CD4-positive, alpha-beta memory T cell (primary cell): ENCODE measurements around the gene MAPK8IP1. TPM values are rescaled to one million over a fixed set of nuclear protein-coding genes. Genes with fewer than 3 reads are reported as not detected.
A peak's percentile ranks its signal among the peaks of the same experiment; 100 is the strongest.
"Not testable (repeated sequence)": the region's sequence is repeated elsewhere in the genome, so short reads cannot be mapped to it uniquely, and the experiment has no call there.

Experiments used
- CTCF ChIA-PET: fragments of 350-600 bp; sonication (Branson Sonifier 250); formaldehyde crosslinking; loops from one replicate; lab custom pipeline; 2021; ENCODE audit warnings: inconsistent platforms; ENCODE audit not compliant: partially characterized antibody; lab: Charles Lee
- POLR2A ChIA-PET: fragments of 350-600 bp; sonication (Branson Sonifier 250); formaldehyde crosslinking; loops from one replicate; lab custom pipeline; 2021; ENCODE audit not compliant: partially characterized antibody; lab: Charles Lee
- DNase-seq, 5 donors: peaks; one replicate each; pipeline versions ENCODE4 v3.0.0 to v3.0.0-alpha.2; 2020 to 2022; ENCODE audit warnings: mixed read lengths in 1 of 5
- H3K27ac ChIP-seq: one replicate; pipeline ENCODE4 v1.7.0; 2013; ENCODE audit warnings: low read depth, low read length
- H3K27me3 ChIP-seq: 2 replicates; pipeline ENCODE4 v1.7.0; 2013; ENCODE audit warnings: mild to moderate bottlenecking, low read length, moderate library complexity; ENCODE audit not compliant: insufficient read depth
- H3K36me3 ChIP-seq: 2 replicates; pipeline ENCODE4 v1.7.0; 2013; ENCODE audit warnings: mild to moderate bottlenecking, low read length, moderate library complexity; ENCODE audit not compliant: insufficient read depth
- H3K4me1 ChIP-seq: 2 replicates; pipeline ENCODE4 v1.7.0; 2013; ENCODE audit warnings: mild to moderate bottlenecking, low read length, moderate library complexity; ENCODE audit not compliant: insufficient read depth
- H3K4me3 ChIP-seq, 2 donors: one replicate each; pipeline ENCODE4 v1.7.0; 2013; ENCODE audit warnings: low read length in 2 of 2, mild to moderate bottlenecking in 1 of 2
- H3K9me3 ChIP-seq, 2 donors: one replicate each; pipeline ENCODE4 v1.7.0; 2013; ENCODE audit warnings: low read length in 2 of 2, control low read depth in 1 of 2; ENCODE audit not compliant: control insufficient read depth in 1 of 2
- H3K27ac Mint-ChIP-seq, 7 donors: one replicate each; pipeline ENCODE4 v1.8.0; 2020 to 2021; ENCODE audit warnings: mixed read lengths in 7 of 7, mild to moderate bottlenecking in 6 of 7, inconsistent platforms in 3 of 7, moderate library complexity in 3 of 7
- H3K27me3 Mint-ChIP-seq, 2 donors: one replicate each; pipeline ENCODE4 v1.8.0; 2020 to 2021; ENCODE audit warnings: mixed read lengths in 2 of 2
- H3K36me3 Mint-ChIP-seq, 2 donors: one replicate each; pipeline ENCODE4 v1.8.0; 2020 to 2021; ENCODE audit warnings: mixed read lengths in 2 of 2, inconsistent platforms in 1 of 2, mild to moderate bottlenecking in 1 of 2
- H3K4me1 Mint-ChIP-seq, 4 donors: one replicate each; pipeline ENCODE4 v1.8.0; 2020 to 2021; ENCODE audit warnings: mixed read lengths in 4 of 4, mild to moderate bottlenecking in 1 of 4
- H3K4me3 Mint-ChIP-seq, 8 donors: one replicate each; pipeline ENCODE4 v1.8.0; 2020 to 2021; ENCODE audit warnings: mixed read lengths in 8 of 8, mild to moderate bottlenecking in 7 of 8, moderate library complexity in 6 of 8, inconsistent platforms in 3 of 8
- H3K9me3 Mint-ChIP-seq, 8 donors: one replicate each; pipeline ENCODE4 v1.8.0; 2020 to 2021; ENCODE audit warnings: mixed read lengths in 8 of 8, mild to moderate bottlenecking in 5 of 8, inconsistent platforms in 3 of 8, moderate library complexity in 1 of 8
- intact Hi-C: fragments of 100-400 bp; cut with micrococcal nuclease; formaldehyde crosslinking; loops from one replicate; pipeline ENCODE4 v1.15.1; 2023
- polyA plus RNA-seq, 2 donors: library from polyadenylated mRNA; unstranded; fragments of 300-500 nt; fragmentation: Illumina TruSeq; gene quantifications; one replicate each; pipeline ENCODE4 v1.2.3, GENCODE V29; 2021
- total RNA-seq, 2 experiments: library from RNA; stranded (reverse); gene quantifications; one replicate each; pipeline ENCODE4 v1.2.3, GENCODE V29; 2021

MAPK8IP1 gene
- total and polyA plus RNA-seq, 4 experiments from 2014 or later: 0.06 to 0.86 (median 0.40) TPM

- CTCF ChIA-PET: no interaction called here
- intact Hi-C loops: no loop called here
These were observed 17.3 kb downstream of the MAPK8IP1 start for GRCh38 chr11:45902452-45903380.

GRCh38 chr11:45904309-45904915 lies 19.0 kb downstream of the MAPK8IP1 start:
- H3K36me3 Mint-ChIP-seq: peaks cover 0 to 6% of the 10 kb centered on the region in 2 donors
- no peak overlapping the region for H3K27ac Mint-ChIP-seq
- CTCF ChIA-PET: no interaction called here
- no peaks in the 10 kb centered on the region for H3K9me3 Mint-ChIP-seq
- H3K4me1 Mint-ChIP-seq: peaks cover 5 to 20% (median 12%) of the 10 kb centered on the region in 4 donors
- Histone ChIP-seq H3K9me3 (no peaks in the 10 kb centered on the region), H3K36me3 (no peaks in the 10 kb centered on the region), H3K27me3 (no peaks in the 10 kb centered on the region), H3K4me1 (peaks cover 4% of the 10 kb centered on the region), H3K4me3 (no peak overlapping the region), H3K27ac (no peak overlapping the region)
- peak overlapping the region in 1 of 8 donors; percentile 30 for H3K4me3 Mint-ChIP-seq
- intact Hi-C loops: no loop called here
- no peak for DNase-seq
- H3K27me3 Mint-ChIP-seq: peaks cover 3 to 4% of the 10 kb centered on the region in 2 donors
- POLR2A ChIA-PET: interaction anchor here (1.3 kb wide), 1 partner anchor 14 kb away, joined by 5 read pairs; the partner anchor contains the start of gene PEX16

More at GRCh38 chr11:45902452-45903380, 17.3 kb downstream of the MAPK8IP1 start:
- Mint-ChIP-seq H3K4me3 (no peak overlapping the region), H3K4me1 (peaks cover 5 to 23% (median 8%) of the 10 kb centered on the region in 4 donors), H3K27ac (no peak overlapping the region), H3K27me3 (peaks cover 9 to 11% of the 10 kb centered on the region in 2 donors), H3K9me3 (no peaks in the 10 kb centered on the region), H3K36me3 (peaks cover 0 to 2% of the 10 kb centered on the region in 2 donors)
- H3K4me1 ChIP-seq: peaks cover 13% of the 10 kb centered on the region
- H3K27me3 ChIP-seq: peaks cover 15% of the 10 kb centered on the region
- POLR2A ChIA-PET: no interaction called here
- no peaks in the 10 kb centered on the region for H3K9me3 ChIP-seq
- H3K27ac ChIP-seq: no peak overlapping the region
- DNase-seq: peak in 1 of 5 donors; percentile 38
- no peak overlapping the region for H3K4me3 ChIP-seq
- no peaks in the 10 kb centered on the region for H3K36me3 ChIP-seq

- H3K4me1 ChIP-seq: no peaks in the 10 kb centered on the region
- intact Hi-C loops: no loop called here
- peaks cover 3 to 4% of the 10 kb centered on the region in 2 donors for H3K27me3 Mint-ChIP-seq
- ChIA-PET POLR2A (interaction anchor here (1.3 kb wide), 1 partner anchor 13 kb away, joined by 5 read pairs; the partner anchor contains the start of gene PEX16), CTCF (no interaction called here)
- peaks cover 5% of the 10 kb centered on the region for H3K36me3 ChIP-seq
- no peak overlapping the region for H3K4me3 Mint-ChIP-seq
- no peak overlapping the region for H3K27ac Mint-ChIP-seq
- no peak for DNase-seq
- peaks cover 0 to 12% of the 10 kb centered on the region in 2 donors for H3K36me3 Mint-ChIP-seq
- no peaks in the 10 kb centered on the region for H3K9me3 Mint-ChIP-seq
- no peak overlapping the region for H3K4me3 ChIP-seq
- H3K9me3 ChIP-seq: no peaks in the 10 kb centered on the region
- no peak overlapping the region for H3K27ac ChIP-seq
- peaks cover 5 to 20% (median 12%) of the 10 kb centered on the region in 4 donors for H3K4me1 Mint-ChIP-seq
- H3K27me3 ChIP-seq: no peaks in the 10 kb centered on the region
These were observed 19.6 kb downstream of the MAPK8IP1 start for GRCh38 chr11:45905095-45905494.

- H3K9me3 ChIP-seq, H3K4me3 Mint-ChIP-seq, DNase-seq, H3K4me1 ChIP-seq, H3K9me3 Mint-ChIP-seq, H3K27me3 Mint-ChIP-seq, intact Hi-C loops, H3K4me3 ChIP-seq, CTCF ChIA-PET, H3K27me3 ChIP-seq, H3K27ac ChIP-seq, H3K27ac Mint-ChIP-seq: not testable (repeated sequence)
- Mint-ChIP-seq H3K36me3 (peaks cover 2 to 17% of the 10 kb centered on the region in 2 donors), H3K4me1 (peaks cover 5 to 18% (median 12%) of the 10 kb centered on the region in 4 donors)
- peaks cover 10% of the 10 kb centered on the region for H3K36me3 ChIP-seq
- POLR2A ChIA-PET: interaction anchor here (1.3 kb wide), 1 partner anchor 12 kb away, joined by 5 read pairs; the partner anchor contains the start of gene PEX16
These were observed 20.1 kb downstream of the MAPK8IP1 start for GRCh38 chr11:45905576-45905975.

GRCh38 chr11:45906096-45906682 lies 20.7 kb downstream of the MAPK8IP1 start:
- no peaks in the 10 kb centered on the region for H3K9me3 Mint-ChIP-seq
- peak overlapping the region in 1 of 7 donors; percentile 65 for H3K27ac Mint-ChIP-seq
- no peak for DNase-seq
- Histone ChIP-seq H3K27me3 (no peaks in the 10 kb centered on the region), H3K4me3 (no peak overlapping the region), H3K9me3 (no peaks in the 10 kb centered on the region), H3K27ac (no peak overlapping the region), H3K36me3 (peaks cover 16% of the 10 kb centered on the region), H3K4me1 (no peaks in the 10 kb centered on the region)
- CTCF ChIA-PET: no interaction called here
- H3K27me3 Mint-ChIP-seq: no peaks in the 10 kb centered on the region
- intact Hi-C loops: no loop called here
- no peak overlapping the region for H3K4me3 Mint-ChIP-seq
- POLR2A ChIA-PET: no interaction called here
- peaks cover 5 to 18% (median 10%) of the 10 kb centered on the region in 4 donors for H3K4me1 Mint-ChIP-seq
- H3K36me3 Mint-ChIP-seq: peaks cover 5 to 21% of the 10 kb centered on the region in 2 donors

- H3K4me3 Mint-ChIP-seq: no peak within 1 kb of the TSS
- CTCF ChIA-PET: no interaction called here
- intact Hi-C loops: no loop called here
These were observed 21.6 kb downstream of the MAPK8IP1 start, which contains the start of gene FREY1 for GRCh38 chr11:45906965-45907611. FREY1 (minus strand) TSS chr11:45907271; CDS start chr11:45907245, 26 bp downstream.

More at GRCh38 chr11:45906965-45907611, 21.6 kb downstream of the MAPK8IP1 start, which contains the start of gene FREY1:
- Mint-ChIP-seq H3K9me3 (no peaks in the 10 kb centered on the region), H3K4me1 (peaks cover 5 to 18% (median 10%) of the 10 kb centered on the region in 4 donors), H3K27ac (peak within 1 kb of the TSS in 1 of 7 donors; percentile 65), H3K36me3 (peaks cover 10 to 26% of the 10 kb centered on the region in 2 donors), H3K27me3 (no peaks in the 10 kb centered on the region)
- Histone ChIP-seq H3K27me3 (no peaks in the 10 kb centered on the region), H3K4me1 (no peaks in the 10 kb centered on the region), H3K27ac (no peak within 1 kb of the TSS), H3K4me3 (no peak within 1 kb of the TSS), H3K36me3 (peaks cover 20% of the 10 kb centered on the region), H3K9me3 (no peaks in the 10 kb centered on the region)
- no peak for DNase-seq
- POLR2A ChIA-PET: interaction anchor here (0.7 to 2.6 kb wide), 3 partner anchors 10 to 58 kb away, joined by 3 to 17 read pairs (median 3); partner anchors contain the start of gene PEX16
